OCI-LY3 (cell line): ENCODE results near the gene NEUROG1.

ENCODE experiments used
- CTCF ChIP-seq: fragments of 200-600, 300-600 bp; sonication (generic); IDR thresholded peaks from 2 replicates; pipeline ENCODE4 v1.5.1; 2014; ENCODE audit warnings: antibody characterized with exemption, low read length, low read depth
- EZH2phosphoT487 ChIP-seq: fragments of 200-600 bp; shearing (Covaris generic); IDR thresholded peaks from 2 replicates; pipeline ENCODE4 v1.6.1; 2018; ENCODE audit warnings: antibody characterized with exemption, mixed run types, low read depth

GRCh38 chr5:135546912-135547311 is 11.1 kb upstream of the NEUROG1 start:
- TF ChIP-seq CTCF (no peak), EZH2phosphoT487 (no peak)
